CD14-positive monocyte (primary cell): ENCODE data around the gene FOXI2. TPM values are rescaled to one million over a fixed set of nuclear protein-coding genes. Genes with fewer than 3 reads are reported as not detected.

Source experiments
- DNase-seq, 3 donors: peaks; one replicate each; pipeline ENCODE4 v3.0.0-alpha.2; 2011 to 2022
- H2AFZ ChIP-seq: 2 replicates; pipeline ENCODE4 v1.6.0; 2012; ENCODE audit warnings: mild to moderate bottlenecking, low read depth, low read length, inconsistent platforms; ENCODE audit not compliant: insufficient read depth, poor library complexity, severe bottlenecking
- H3K27ac ChIP-seq, 2 donors: 1 replicate in 1 of 2; 2 replicates in 1 of 2; pipeline ENCODE4 v1.5.1; 2012 to 2013; ENCODE audit warnings: low read length in 2 of 2, control low read depth in 1 of 2, inconsistent platforms in 1 of 2, low read depth in 1 of 2, mild to moderate bottlenecking in 1 of 2
- H3K27me3 ChIP-seq, 2 donors: one replicate each; pipeline versions ENCODE4 v1.6.0 to v1.6.1; 2011 to 2013; ENCODE audit warnings: low read length in 2 of 2; ENCODE audit not compliant: control insufficient read depth in 2 of 2, insufficient read depth in 2 of 2
- H3K36me3 ChIP-seq, 2 donors: replicated peaks in 1 of 2; 1 replicate in 1 of 2; 2 replicates in 1 of 2; pipeline versions ENCODE4 v1.5.1 to v1.6.1; 2012 to 2013; ENCODE audit warnings: low read length in 2 of 2, control low read depth in 1 of 2, inconsistent platforms in 1 of 2, mild to moderate bottlenecking in 1 of 2; ENCODE audit not compliant: insufficient read depth in 2 of 2, control insufficient read depth in 1 of 2
- H3K4me1 ChIP-seq, 2 donors: 1 replicate in 1 of 2; 2 replicates in 1 of 2; pipeline versions ENCODE4 v1.5.1 to v1.6.1; 2012 to 2013; ENCODE audit warnings: low read length in 2 of 2, control low read depth in 1 of 2, inconsistent platforms in 1 of 2, mild to moderate bottlenecking in 1 of 2, moderate library complexity in 1 of 2; ENCODE audit not compliant: insufficient read depth in 2 of 2, control insufficient read depth in 1 of 2
- H3K4me2 ChIP-seq: replicated peaks from 2 replicates; pipeline ENCODE3; 2012; ENCODE audit warnings: low read length, moderate library complexity, mild to moderate bottlenecking; ENCODE audit not compliant: poor library complexity, severe bottlenecking; ENCODE audit errors: extremely low read depth
- H3K4me3 ChIP-seq, 3 experiments: fragments of 200-600 bp in 1 of 3; sonication (generic) in 1 of 3; replicated peaks in 1 of 3; 1 replicate in 2 of 3; 2 replicates in 1 of 3; pipeline ENCODE4 v1.5.1; 2011 to 2013; ENCODE audit warnings: low read length in 3 of 3, mild to moderate bottlenecking in 3 of 3, control low read depth in 2 of 3, low read depth in 2 of 3, inconsistent platforms in 1 of 3, moderate library complexity in 1 of 3
- H3K79me2 ChIP-seq: 2 replicates; pipeline ENCODE4 v1.6.0; 2012; ENCODE audit warnings: mild to moderate bottlenecking, control low read depth, inconsistent platforms, low read length, moderate library complexity; ENCODE audit not compliant: insufficient read depth
- H3K9ac ChIP-seq: 2 replicates; pipeline ENCODE4 v1.6.0; 2017; ENCODE audit warnings: low read length, mild to moderate bottlenecking; ENCODE audit not compliant: insufficient read depth, poor library complexity, severe bottlenecking
- H3K9me3 ChIP-seq, 2 donors: replicated peaks in 1 of 2; 1 replicate in 1 of 2; 2 replicates in 1 of 2; pipeline versions ENCODE4 v1.5.1 to v1.6.1; 2012 to 2013; ENCODE audit warnings: low read length in 2 of 2, control low read depth in 1 of 2; ENCODE audit not compliant: control insufficient read depth in 1 of 2, insufficient read depth in 1 of 2
- H4K20me1 ChIP-seq: 2 replicates; pipeline ENCODE4 v1.6.0; 2012; ENCODE audit warnings: mild to moderate bottlenecking, low read length, control low read depth, moderate library complexity; ENCODE audit not compliant: insufficient read depth
- H3K27ac Mint-ChIP-seq, 7 donors: one replicate each; pipeline ENCODE4 v1.8.0; 2020; ENCODE audit warnings: mild to moderate bottlenecking in 7 of 7, mixed read lengths in 7 of 7, moderate library complexity in 6 of 7, inconsistent platforms in 2 of 7
- H3K27me3 Mint-ChIP-seq, 3 donors: one replicate each; pipeline ENCODE4 v1.8.0; 2021 to 2022; ENCODE audit warnings: low read depth in 3 of 3, mild to moderate bottlenecking in 3 of 3, mixed read lengths in 3 of 3, moderate library complexity in 3 of 3, inconsistent platforms in 1 of 3
- H3K36me3 Mint-ChIP-seq, 2 donors: one replicate each; pipeline ENCODE4 v1.8.0; 2020; ENCODE audit warnings: mixed read lengths in 2 of 2, inconsistent platforms in 1 of 2, mild to moderate bottlenecking in 1 of 2
- H3K4me1 Mint-ChIP-seq: one replicate; pipeline ENCODE4 v1.8.0; 2020; ENCODE audit warnings: mild to moderate bottlenecking, mixed read lengths
- H3K4me3 Mint-ChIP-seq, 2 donors: one replicate each; pipeline ENCODE4 v1.8.0; 2020; ENCODE audit warnings: mild to moderate bottlenecking in 2 of 2, mixed read lengths in 2 of 2, moderate library complexity in 1 of 2
- H3K9me3 Mint-ChIP-seq, 7 donors: one replicate each; pipeline ENCODE4 v1.8.0; 2020 to 2022; ENCODE audit warnings: mixed read lengths in 7 of 7, mild to moderate bottlenecking in 6 of 7, moderate library complexity in 6 of 7, inconsistent platforms in 2 of 7
- WGBS: methylation state at CpG from one replicate; pipeline ENCODE4 v1.1.5; 2013; ENCODE audit warnings: missing lambda C conversion rate; ENCODE audit not compliant: insufficient coverage; 5-methylcytosine and 5-hydroxymethylcytosine counted together
- intact Hi-C, 2 donors: fragments of 100-400 bp; cut with micrococcal nuclease; formaldehyde crosslinking; loops; one replicate each; pipeline versions ENCODE4 v1.15.0 to v1.15.1; 2023
- polyA plus RNA-seq, 3 donors: library from polyadenylated mRNA; depleted of rRNA in 1 of 3; unstranded in 2 of 3; stranded (reverse) in 1 of 3; fragments of 300-500 nt in 2 of 3; fragments of >200 nt in 1 of 3; fragmentation: Illumina TruSeq in 2 of 3; gene quantifications; 1 replicate in 2 of 3; 2 replicates in 1 of 3; pipeline ENCODE4 v1.2.3, GENCODE V29; 2012 to 2021
- TF ChIP-seq, protein P1 (sequence below): fragments of 200-600 bp; IDR thresholded peaks from one replicate; pipeline ENCODE4 v1.8.0; 2022; ENCODE audit warnings: antibody characterized with exemption, mild to moderate bottlenecking

FOXI2 gene
- polyA plus RNA-seq, 3 donors, result not detected

GRCh38 chr10:127695431-127695830, 41.6 kb upstream of the FOXI2 start:
- intact Hi-C loops, result no loop called here
- Histone ChIP-seq H3K27ac (no peak overlapping the region), H3K4me1 (no peaks in the 10 kb centered on the region), H3K36me3 (no peaks in the 10 kb centered on the region), H3K79me2 (no peaks in the 10 kb centered on the region), H4K20me1 (no peaks in the 10 kb centered on the region), H3K9ac (no peak overlapping the region), H3K27me3 (peaks cover 0 to under 1% of the 10 kb centered on the region in 2 donors), H3K9me3 (no peaks in the 10 kb centered on the region), H3K4me2 (no peak overlapping the region), H2AFZ (no peak overlapping the region), H3K4me3 (no peak overlapping the region)
- Mint-ChIP-seq H3K4me1 (no peaks in the 10 kb centered on the region), H3K36me3 (no peaks in the 10 kb centered on the region), H3K4me3 (no peak overlapping the region), H3K9me3 (no peaks in the 10 kb centered on the region), H3K27me3 (peaks cover 5 to 13% (median 10%) of the 10 kb centered on the region in 3 donors), H3K27ac (no peak overlapping the region)
- WGBS, result 71% methylated on average over 2 of the region's 4 CpGs
- DNase-seq, result no peak
- TF ChIP-seq, protein P1, sequence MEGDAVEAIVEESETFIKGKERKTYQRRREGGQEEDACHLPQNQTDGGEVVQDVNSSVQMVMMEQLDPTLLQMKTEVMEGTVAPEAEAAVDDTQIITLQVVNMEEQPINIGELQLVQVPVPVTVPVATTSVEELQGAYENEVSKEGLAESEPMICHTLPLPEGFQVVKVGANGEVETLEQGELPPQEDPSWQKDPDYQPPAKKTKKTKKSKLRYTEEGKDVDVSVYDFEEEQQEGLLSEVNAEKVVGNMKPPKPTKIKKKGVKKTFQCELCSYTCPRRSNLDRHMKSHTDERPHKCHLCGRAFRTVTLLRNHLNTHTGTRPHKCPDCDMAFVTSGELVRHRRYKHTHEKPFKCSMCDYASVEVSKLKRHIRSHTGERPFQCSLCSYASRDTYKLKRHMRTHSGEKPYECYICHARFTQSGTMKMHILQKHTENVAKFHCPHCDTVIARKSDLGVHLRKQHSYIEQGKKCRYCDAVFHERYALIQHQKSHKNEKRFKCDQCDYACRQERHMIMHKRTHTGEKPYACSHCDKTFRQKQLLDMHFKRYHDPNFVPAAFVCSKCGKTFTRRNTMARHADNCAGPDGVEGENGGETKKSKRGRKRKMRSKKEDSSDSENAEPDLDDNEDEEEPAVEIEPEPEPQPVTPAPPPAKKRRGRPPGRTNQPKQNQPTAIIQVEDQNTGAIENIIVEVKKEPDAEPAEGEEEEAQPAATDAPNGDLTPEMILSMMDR, result no peak

GRCh38 chr10:127698886-127699285, 38.1 kb upstream of the FOXI2 start:
- Histone ChIP-seq H3K4me1 (no peaks in the 10 kb centered on the region), H3K36me3 (no peaks in the 10 kb centered on the region), H3K9me3 (no peaks in the 10 kb centered on the region), H3K27me3 (peaks cover 0 to 2% of the 10 kb centered on the region in 2 donors), H3K9ac (no peak overlapping the region), H3K4me2 (no peak overlapping the region), H4K20me1 (no peaks in the 10 kb centered on the region), H2AFZ (no peak overlapping the region), H3K79me2 (no peaks in the 10 kb centered on the region), H3K4me3 (no peak overlapping the region), H3K27ac (no peak overlapping the region)
- no peak overlapping the region for H3K4me3 Mint-ChIP-seq
- no peaks in the 10 kb centered on the region for H3K36me3 Mint-ChIP-seq
- H3K9me3 Mint-ChIP-seq, result no peaks in the 10 kb centered on the region
- H3K27me3 Mint-ChIP-seq, result peaks cover 0 to 12% (median 8%) of the 10 kb centered on the region in 3 donors
- no peaks in the 10 kb centered on the region for H3K4me1 Mint-ChIP-seq
- H3K27ac Mint-ChIP-seq, result no peak overlapping the region
- intact Hi-C loops, result no loop called here
- no peak for DNase-seq
- WGBS, result no CpG with 5 or more reads among the region's 6 CpGs
- TF ChIP-seq, protein P1, result no peak
